IPS-15b (cell line): ENCODE measurements around the gene PTCH1.

Experiments
- H3K27me3 ChIP-seq: one replicate; pipeline ENCODE4 v1.6.1; 2013; ENCODE audit warnings: low read length; ENCODE audit not compliant: control insufficient read depth, insufficient read depth
- H3K36me3 ChIP-seq: one replicate; pipeline ENCODE4 v1.6.1; 2013; ENCODE audit warnings: low read length; ENCODE audit not compliant: control insufficient read depth, insufficient read depth
- H3K4me1 ChIP-seq: one replicate; pipeline ENCODE4 v1.6.1; 2013; ENCODE audit warnings: mild to moderate bottlenecking, low read length; ENCODE audit not compliant: control insufficient read depth, insufficient read depth
- H3K4me3 ChIP-seq: one replicate; pipeline ENCODE4 v1.5.1; 2013; ENCODE audit warnings: low read depth, low read length
- H3K9ac ChIP-seq: one replicate; pipeline ENCODE4 v1.6.1; 2013; ENCODE audit warnings: low read depth, mild to moderate bottlenecking, low read length
- H3K9me3 ChIP-seq: one replicate; pipeline ENCODE4 v1.6.1; 2013; ENCODE audit warnings: mild to moderate bottlenecking, low read length; ENCODE audit not compliant: control insufficient read depth, insufficient read depth

Gene PTCH1

GRCh38 chr9:95516734-95517558 is at the start of gene PTCH1:
Gene PTCH1, minus strand, starts transcription at chr9:95516971.
- H3K9me3 ChIP-seq, result peaks cover 3% of the 10 kb centered on the region
- peaks cover 27% of the 10 kb centered on the region for H3K4me1 ChIP-seq
- peaks cover 81% of the 10 kb centered on the region for H3K27me3 ChIP-seq
- peak within 1 kb of the TSS; percentile 70 for H3K4me3 ChIP-seq
- no peaks in the 10 kb centered on the region for H3K36me3 ChIP-seq
- no peak within 1 kb of the TSS for H3K9ac ChIP-seq

DNA sequence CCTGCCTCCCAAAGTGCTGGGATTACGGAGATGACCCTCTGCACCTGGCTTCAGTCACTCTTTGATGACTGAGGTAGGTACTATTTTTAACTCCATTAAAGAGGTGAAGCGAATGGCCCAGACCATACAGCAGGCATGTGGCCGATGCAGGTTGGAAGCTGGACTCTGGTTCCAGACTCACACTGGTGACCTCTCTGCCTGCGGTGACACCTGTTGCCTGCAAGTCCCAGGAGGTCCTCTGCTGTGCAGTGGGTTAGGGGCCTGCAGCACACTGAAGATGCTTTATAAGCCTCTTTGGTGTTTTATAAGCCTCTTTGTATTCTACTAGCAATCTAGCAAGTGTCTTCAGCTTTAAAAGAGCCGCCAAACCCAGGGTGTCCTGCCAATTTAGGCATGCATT is 49.2 kb upstream of the PTCH1 start:
- Histone ChIP-seq H3K4me3 (no peak overlapping the region), H3K9me3 (no peaks in the 10 kb centered on the region), H3K27me3 (peaks cover 18% of the 10 kb centered on the region)

DNA sequence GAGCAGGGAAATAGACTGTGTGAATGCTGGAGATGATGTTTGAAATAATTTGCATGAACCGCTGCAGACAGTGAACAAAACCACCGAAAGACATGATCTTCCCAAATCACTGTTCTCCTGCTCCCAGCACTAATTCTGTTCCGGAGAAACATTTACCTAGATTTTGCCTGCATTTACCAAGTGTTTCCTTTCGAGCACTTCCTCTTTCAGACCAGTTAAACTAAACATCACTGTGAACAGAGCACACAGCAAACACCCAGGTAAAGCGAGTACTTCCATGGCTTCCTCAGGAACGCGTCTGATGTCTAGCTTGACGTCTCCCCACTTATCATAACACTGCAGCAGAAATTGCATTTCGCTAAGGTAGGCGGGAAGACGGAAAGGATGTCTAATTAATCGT is 45.1 kb upstream of the PTCH1 start:
- Histone ChIP-seq H3K36me3 (no peaks in the 10 kb centered on the region), H3K9ac (no peak overlapping the region), H3K9me3 (no peaks in the 10 kb centered on the region), H3K4me1 (no peaks in the 10 kb centered on the region), H3K4me3 (no peak overlapping the region), H3K27me3 (peaks cover 28% of the 10 kb centered on the region)

More for the DNA sequence above, 49.2 kb upstream of the PTCH1 start:
- H3K4me1 ChIP-seq, result peaks cover 4% of the 10 kb centered on the region
- no peaks in the 10 kb centered on the region for H3K36me3 ChIP-seq
- H3K9ac ChIP-seq, result no peak overlapping the region

DNA sequence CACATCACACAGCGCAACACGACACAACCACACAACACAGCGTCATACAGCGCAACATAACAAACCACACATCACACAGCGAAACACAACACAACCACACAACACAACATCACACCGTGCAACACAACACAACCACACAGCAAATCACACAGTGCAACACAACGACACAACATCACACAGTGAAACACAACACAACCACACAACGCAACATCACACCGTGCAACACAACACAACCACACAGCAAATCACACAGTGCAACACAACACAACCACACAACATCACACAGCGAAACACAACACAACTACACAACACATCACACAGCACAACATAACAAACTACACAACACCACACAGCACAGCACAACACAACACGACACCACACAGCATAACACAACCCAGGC is 40.4 kb upstream of the PTCH1 start:
- Histone ChIP-seq H3K27me3 (peaks cover 54% of the 10 kb centered on the region), H3K4me3 (no peak overlapping the region), H3K9me3 (no peaks in the 10 kb centered on the region), H3K4me1 (no peaks in the 10 kb centered on the region), H3K36me3 (no peaks in the 10 kb centered on the region), H3K9ac (no peak overlapping the region)

GRCh38 chr9:95556521-95556920 is 39.8 kb upstream of the PTCH1 start:
- H3K4me3 ChIP-seq, result no peak overlapping the region
- no peaks in the 10 kb centered on the region for H3K36me3 ChIP-seq
- peaks cover 53% of the 10 kb centered on the region for H3K27me3 ChIP-seq
- no peak overlapping the region for H3K9ac ChIP-seq
- no peaks in the 10 kb centered on the region for H3K4me1 ChIP-seq
- no peaks in the 10 kb centered on the region for H3K9me3 ChIP-seq

- H3K4me1 ChIP-seq, result no peaks in the 10 kb centered on the region
- no peak overlapping the region for H3K9ac ChIP-seq
- peak overlapping the region; percentile 59 for H3K4me3 ChIP-seq
- no peaks in the 10 kb centered on the region for H3K9me3 ChIP-seq
- peaks cover 70% of the 10 kb centered on the region for H3K27me3 ChIP-seq
- no peaks in the 10 kb centered on the region for H3K36me3 ChIP-seq
Observed at GRCh38 chr9:95552814-95553546, 36.2 kb upstream of the PTCH1 start.

GRCh38 chr9:95552255-95552654 is 35.5 kb upstream of the PTCH1 start:
- Histone ChIP-seq H3K4me1 (no peaks in the 10 kb centered on the region), H3K9ac (no peak overlapping the region), H3K4me3 (peak overlapping the region; percentile 59), H3K9me3 (no peaks in the 10 kb centered on the region), H3K27me3 (peaks cover 67% of the 10 kb centered on the region), H3K36me3 (no peaks in the 10 kb centered on the region)

- H3K36me3 ChIP-seq, result no peaks in the 10 kb centered on the region
- no peak overlapping the region for H3K9ac ChIP-seq
- peaks cover 59% of the 10 kb centered on the region for H3K27me3 ChIP-seq
- no peak overlapping the region for H3K4me3 ChIP-seq
- H3K9me3 ChIP-seq, result no peaks in the 10 kb centered on the region
- H3K4me1 ChIP-seq, result no peaks in the 10 kb centered on the region
Observed at GRCh38 chr9:95551406-95551805, 34.6 kb upstream of the PTCH1 start.

- no peak overlapping the region for H3K9ac ChIP-seq
- peaks cover 23% of the 10 kb centered on the region for H3K27me3 ChIP-seq
- no peaks in the 10 kb centered on the region for H3K4me1 ChIP-seq
- H3K4me3 ChIP-seq, result no peak overlapping the region
- no peaks in the 10 kb centered on the region for H3K36me3 ChIP-seq
- H3K9me3 ChIP-seq, result no peaks in the 10 kb centered on the region
Observed at GRCh38 chr9:95545831-95546567, 29.2 kb upstream of the PTCH1 start.

DNA sequence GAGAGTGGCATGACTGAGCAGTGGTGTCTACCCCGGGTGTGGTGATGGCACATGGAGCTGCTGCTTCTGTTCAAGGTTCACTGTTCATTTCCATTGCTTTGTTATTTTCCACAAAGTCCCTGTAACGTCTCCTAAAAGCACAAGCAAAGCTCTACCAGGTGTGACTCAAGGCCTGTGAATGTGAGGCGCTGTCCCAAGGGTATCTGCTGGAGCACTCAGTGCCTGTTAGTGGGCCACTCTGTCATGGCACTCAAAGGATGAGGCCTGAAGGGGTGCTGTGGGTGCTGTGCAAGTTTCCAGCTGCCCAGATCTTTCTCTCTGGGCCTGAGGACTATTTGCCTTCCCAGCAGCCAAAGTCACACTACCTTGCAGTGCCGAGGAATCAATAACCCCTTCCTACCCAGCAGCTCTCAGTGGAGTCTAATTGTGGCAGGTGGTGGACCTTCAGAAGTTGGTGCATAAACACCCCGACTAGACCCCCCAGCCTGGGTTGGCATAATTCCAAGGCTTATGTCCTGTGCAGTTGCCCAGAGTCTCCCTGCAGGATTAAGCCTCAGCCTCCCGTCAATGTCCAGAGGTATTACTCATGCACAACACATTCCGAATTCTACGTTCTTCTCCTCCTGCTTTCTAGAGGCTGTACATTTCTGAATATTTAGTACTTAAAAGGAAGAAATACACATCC is 17.4 kb upstream of the PTCH1 start:
- H3K27me3 ChIP-seq, result no peaks in the 10 kb centered on the region
- peaks cover 5% of the 10 kb centered on the region for H3K4me1 ChIP-seq
- H3K9me3 ChIP-seq, result no peaks in the 10 kb centered on the region
- no peak overlapping the region for H3K9ac ChIP-seq
- no peak overlapping the region for H3K4me3 ChIP-seq
- no peaks in the 10 kb centered on the region for H3K36me3 ChIP-seq

DNA sequence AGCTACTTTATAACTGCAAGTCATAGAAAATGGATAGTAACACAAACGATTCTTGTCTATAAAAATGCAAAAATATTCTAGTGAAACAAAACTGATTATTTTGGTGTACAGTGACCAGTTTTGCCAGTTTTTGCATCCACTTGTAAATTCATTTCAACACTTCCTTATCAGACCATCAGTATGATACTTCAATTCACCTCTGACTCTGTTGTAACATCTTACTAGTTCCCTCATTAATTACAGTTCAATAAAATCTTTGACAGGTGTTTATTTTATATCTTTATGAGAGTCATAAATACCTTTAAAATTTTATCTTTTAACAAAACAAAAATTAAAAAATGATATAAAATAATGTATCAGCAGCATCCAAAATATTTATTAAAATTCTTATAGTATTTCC is 13.1 kb upstream of the PTCH1 start:
- Histone ChIP-seq H3K27me3 (peaks cover 6% of the 10 kb centered on the region), H3K9ac (no peak overlapping the region), H3K36me3 (no peaks in the 10 kb centered on the region), H3K4me3 (no peak overlapping the region), H3K4me1 (peaks cover 7% of the 10 kb centered on the region), H3K9me3 (no peaks in the 10 kb centered on the region)
